RWPE2 (cell line): ENCODE measurements around the gene DOCK3.
"Not testable (repeated sequence)": the region's sequence is repeated elsewhere in the genome, so short reads cannot be mapped to it uniquely, and the experiment has no call there.

Source experiments
- ATAC-seq: fragments of 200-7000 bp; cut with Tn5 transposase; 3 replicates; pipeline ENCODE4 v1.9.1; 2021; ENCODE audit warnings: low read depth
- DNase-seq: peaks from one replicate; pipeline ENCODE4 v3.0.0-alpha.2; 2020; ENCODE audit warnings: low spot score
- H3K27ac ChIP-seq: fragments of 450-650 bp; 2 replicates; pipeline ENCODE4 v1.5.1; 2017; ENCODE audit warnings: mild to moderate bottlenecking; ENCODE audit not compliant: poor library complexity, severe bottlenecking
- H3K27me3 ChIP-seq: fragments of 250-450 bp; sonication (Bioruptor Pico); 2 replicates; pipeline ENCODE4 v1.5.1; 2021; ENCODE audit warnings: mild to moderate bottlenecking, moderate library complexity; ENCODE audit not compliant: insufficient read depth, poor library complexity, severe bottlenecking
- H3K36me3 ChIP-seq: fragments of 250-450 bp; sonication (Bioruptor Pico); 2 replicates; pipeline ENCODE4 v1.5.1; 2020; ENCODE audit warnings: low read depth, mild to moderate bottlenecking, moderate library complexity
- H3K4me1 ChIP-seq: fragments of 250-450 bp; sonication (Bioruptor Pico); 2 replicates; pipeline ENCODE4 v1.5.1; 2021; ENCODE audit warnings: mild to moderate bottlenecking, moderate library complexity; ENCODE audit not compliant: insufficient read depth, poor library complexity, severe bottlenecking
- H3K4me3 ChIP-seq: fragments of 250-450 bp; sonication (Bioruptor Pico); 2 replicates; pipeline ENCODE4 v1.5.1; 2021; ENCODE audit warnings: mild to moderate bottlenecking, moderate library complexity; ENCODE audit not compliant: severe bottlenecking
- H3K9me3 ChIP-seq: fragments of 250-450 bp; sonication (Bioruptor Pico); 2 replicates; pipeline ENCODE4 v1.5.1; 2021; ENCODE audit warnings: mild to moderate bottlenecking, moderate library complexity; ENCODE audit not compliant: severe bottlenecking
- TF ChIP-seq, protein P1 (sequence below): fragments of 450-650 bp; IDR thresholded peaks from one replicate; pipeline ENCODE4 v1.5.1; 2017; ENCODE audit warnings: mild to moderate bottlenecking, moderate library complexity; ENCODE audit not compliant: poor library complexity, severe bottlenecking

Gene DOCK3

DNA sequence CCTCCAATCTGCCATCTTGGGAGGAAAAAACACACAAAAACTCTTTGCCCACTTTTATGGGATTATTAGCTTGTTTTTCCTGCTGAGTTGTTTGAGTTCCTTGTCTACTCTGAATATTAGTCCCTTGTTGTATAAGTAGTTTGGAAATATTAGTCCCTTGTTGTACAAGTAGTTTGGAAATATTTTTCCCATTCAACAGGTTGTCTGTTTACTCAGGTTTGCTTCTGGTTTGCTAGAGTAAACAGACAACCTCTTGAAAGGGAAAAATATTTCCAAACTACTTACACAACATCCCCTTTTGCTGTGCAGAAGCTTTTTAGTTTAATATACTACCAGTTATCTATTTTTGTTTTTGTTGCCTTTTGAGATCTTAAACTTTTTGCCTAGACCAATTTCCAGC, 517.0 kb downstream of the DOCK3 start:
- H3K27me3 ChIP-seq: no peaks in the 10 kb centered on the region
- ATAC-seq: no peak
- H3K4me3 ChIP-seq: no peak overlapping the region
- H3K27ac ChIP-seq: no peak overlapping the region
- DNase-seq: no peak
- H3K9me3 ChIP-seq: no peaks in the 10 kb centered on the region
- H3K4me1 ChIP-seq: no peaks in the 10 kb centered on the region
- TF ChIP-seq, protein P1, sequence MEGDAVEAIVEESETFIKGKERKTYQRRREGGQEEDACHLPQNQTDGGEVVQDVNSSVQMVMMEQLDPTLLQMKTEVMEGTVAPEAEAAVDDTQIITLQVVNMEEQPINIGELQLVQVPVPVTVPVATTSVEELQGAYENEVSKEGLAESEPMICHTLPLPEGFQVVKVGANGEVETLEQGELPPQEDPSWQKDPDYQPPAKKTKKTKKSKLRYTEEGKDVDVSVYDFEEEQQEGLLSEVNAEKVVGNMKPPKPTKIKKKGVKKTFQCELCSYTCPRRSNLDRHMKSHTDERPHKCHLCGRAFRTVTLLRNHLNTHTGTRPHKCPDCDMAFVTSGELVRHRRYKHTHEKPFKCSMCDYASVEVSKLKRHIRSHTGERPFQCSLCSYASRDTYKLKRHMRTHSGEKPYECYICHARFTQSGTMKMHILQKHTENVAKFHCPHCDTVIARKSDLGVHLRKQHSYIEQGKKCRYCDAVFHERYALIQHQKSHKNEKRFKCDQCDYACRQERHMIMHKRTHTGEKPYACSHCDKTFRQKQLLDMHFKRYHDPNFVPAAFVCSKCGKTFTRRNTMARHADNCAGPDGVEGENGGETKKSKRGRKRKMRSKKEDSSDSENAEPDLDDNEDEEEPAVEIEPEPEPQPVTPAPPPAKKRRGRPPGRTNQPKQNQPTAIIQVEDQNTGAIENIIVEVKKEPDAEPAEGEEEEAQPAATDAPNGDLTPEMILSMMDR: no peak
- H3K36me3 ChIP-seq: no peaks in the 10 kb centered on the region

DNA sequence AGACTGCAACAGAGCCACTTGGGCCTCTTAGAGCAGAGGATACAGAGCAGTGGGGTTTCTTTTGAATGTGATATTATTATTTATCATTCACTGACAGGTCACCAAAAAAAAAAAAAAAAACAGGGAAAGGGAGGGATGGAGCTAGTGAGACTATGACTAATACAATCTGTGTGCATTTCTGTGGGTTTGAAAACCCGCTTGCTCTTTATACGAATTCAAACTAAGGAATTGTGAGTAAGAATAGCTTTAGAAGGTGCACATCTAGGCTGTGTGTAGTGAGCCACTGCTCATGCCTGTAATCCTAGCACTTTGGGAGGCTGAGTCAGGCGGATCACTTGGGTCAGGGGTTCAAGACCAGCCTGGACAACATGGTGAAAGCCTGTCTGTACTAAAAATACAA, 523.8 kb downstream of the DOCK3 start:
- TF ChIP-seq, protein P1: no peak
- no peak for DNase-seq
- Histone ChIP-seq H3K9me3 (no peaks in the 10 kb centered on the region), H3K36me3 (no peaks in the 10 kb centered on the region), H3K4me3 (no peak overlapping the region), H3K4me1 (no peaks in the 10 kb centered on the region), H3K27me3 (no peaks in the 10 kb centered on the region), H3K27ac (no peak overlapping the region)
- no peak for ATAC-seq

GRCh38 chr3:51199296-51199695, 524.6 kb downstream of the DOCK3 start:
- not testable (repeated sequence) for ATAC-seq

GRCh38 chr3:51216291-51216690, 541.6 kb downstream of the DOCK3 start:
- Histone ChIP-seq H3K4me3 (no peak overlapping the region), H3K9me3 (no peaks in the 10 kb centered on the region), H3K4me1 (no peaks in the 10 kb centered on the region), H3K27ac (no peak overlapping the region), H3K36me3 (no peaks in the 10 kb centered on the region), H3K27me3 (no peaks in the 10 kb centered on the region)
- ATAC-seq (no peak), DNase-seq (no peak)
- TF ChIP-seq, protein P1: no peak

More at GRCh38 chr3:51199296-51199695, 524.6 kb downstream of the DOCK3 start:
- DNase-seq, H3K9me3 ChIP-seq, H3K27me3 ChIP-seq, H3K4me3 ChIP-seq, H3K27ac ChIP-seq, H3K4me1 ChIP-seq, H3K36me3 ChIP-seq: not testable (repeated sequence)

DNA sequence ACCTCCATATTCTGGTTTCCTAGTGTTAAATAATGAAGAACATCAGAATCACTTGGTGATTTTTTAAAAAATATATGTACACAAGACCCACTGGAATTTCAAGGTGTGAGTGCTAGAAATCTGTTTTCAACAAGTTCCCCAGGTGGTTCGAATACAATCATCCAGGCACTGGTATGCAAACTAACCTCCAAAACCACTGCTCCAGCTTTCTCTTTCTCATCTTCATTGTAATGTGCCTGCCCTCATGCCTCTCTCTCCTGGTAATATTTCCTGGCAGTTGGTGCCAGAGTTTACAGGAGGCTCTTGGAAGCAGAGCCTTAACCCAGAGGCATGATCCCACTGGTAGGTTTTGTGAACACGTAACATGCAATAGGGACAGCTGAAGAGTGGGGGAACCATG, 547.2 kb downstream of the DOCK3 start:
- ATAC-seq (no peak), DNase-seq (no peak)
- no peak overlapping the region for H3K4me3 ChIP-seq
- H3K9me3 ChIP-seq: no peaks in the 10 kb centered on the region
- TF ChIP-seq, protein P1: no peak
- no peaks in the 10 kb centered on the region for H3K36me3 ChIP-seq
- H3K4me1 ChIP-seq: no peaks in the 10 kb centered on the region
- peaks cover 3% of the 10 kb centered on the region for H3K27me3 ChIP-seq
- H3K27ac ChIP-seq: no peak overlapping the region
